Stomach smooth muscle (tissue), 2 donors: ENCODE results near the gene ADAMTS2.

Experiments
- H3K27ac ChIP-seq: one replicate; pipeline ENCODE4 v1.7.0; 2013; ENCODE audit warnings: mild to moderate bottlenecking, low read length, inconsistent platforms
- H3K27me3 ChIP-seq, 2 donors: one replicate each; pipeline ENCODE4 v1.7.0; 2013; ENCODE audit warnings: low read length in 2 of 2; ENCODE audit not compliant: insufficient read depth in 2 of 2, control insufficient read depth in 1 of 2
- H3K36me3 ChIP-seq, 2 donors: one replicate each; pipeline ENCODE4 v1.7.0; 2013; ENCODE audit warnings: low read length in 2 of 2; ENCODE audit not compliant: control insufficient read depth in 2 of 2, insufficient read depth in 2 of 2
- H3K4me1 ChIP-seq: one replicate; pipeline ENCODE4 v1.7.0; 2013; ENCODE audit warnings: low read length; ENCODE audit not compliant: control insufficient read depth, insufficient read depth
- H3K4me3 ChIP-seq, 2 donors: one replicate each; pipeline ENCODE4 v1.7.0; 2013; ENCODE audit warnings: low read length in 2 of 2
- H3K9ac ChIP-seq, 2 donors: one replicate each; pipeline ENCODE4 v1.7.0; 2013; ENCODE audit warnings: low read length in 2 of 2, mild to moderate bottlenecking in 1 of 2
- H3K9me3 ChIP-seq, 2 donors: one replicate each; pipeline ENCODE4 v1.7.0; 2013; ENCODE audit warnings: low read length in 2 of 2; ENCODE audit not compliant: control insufficient read depth in 2 of 2
- donor health status: healthy.
- donor health status: Pancreatic carcinoma.

ADAMTS2 gene

GRCh38 chr5:179345433-179346321 is at the start of gene ADAMTS2:
Gene ADAMTS2 (minus strand): TSS chr5:179345461. CDS start chr5:179345328, 133 bp downstream.
- Histone ChIP-seq H3K9ac (peak within 1 kb of the TSS; percentile 36 to 41), H3K9me3 (no peaks in the 10 kb centered on the region), H3K27me3 (peaks cover 2 to 4% of the 10 kb centered on the region in 2 donors), H3K27ac (no peak within 1 kb of the TSS), H3K36me3 (no peaks in the 10 kb centered on the region), H3K4me3 (peak within 1 kb of the TSS; percentile 56 to 80), H3K4me1 (peaks cover 23% of the 10 kb centered on the region)

- Histone ChIP-seq H3K4me1 (no peaks in the 10 kb centered on the region), H3K9ac (no peak overlapping the region), H3K36me3 (no peaks in the 10 kb centered on the region), H3K27me3 (no peaks in the 10 kb centered on the region), H3K4me3 (no peak overlapping the region), H3K27ac (no peak overlapping the region), H3K9me3 (peaks cover 12 to 13% of the 10 kb centered on the region in 2 donors)
Measured at GRCh38 chr5:179393078-179393477, 47.8 kb upstream of the ADAMTS2 start.

- H3K36me3 ChIP-seq = no peaks in the 10 kb centered on the region
- no peaks in the 10 kb centered on the region for H3K4me1 ChIP-seq
- H3K9ac ChIP-seq = no peak overlapping the region
- peaks cover 0 to 2% of the 10 kb centered on the region in 2 donors for H3K27me3 ChIP-seq
- peaks cover 7 to 9% of the 10 kb centered on the region in 2 donors for H3K9me3 ChIP-seq
- no peak overlapping the region for H3K4me3 ChIP-seq
- no peak overlapping the region for H3K27ac ChIP-seq
Measured at GRCh38 chr5:179387151-179388110, 42.2 kb upstream of the ADAMTS2 start.

GRCh38 chr5:179385914-179386313 is 40.7 kb upstream of the ADAMTS2 start:
- no peak overlapping the region for H3K27ac ChIP-seq

GRCh38 chr5:179382486-179382885 is 37.2 kb upstream of the ADAMTS2 start:
- Histone ChIP-seq H3K27me3 (no peaks in the 10 kb centered on the region), H3K36me3 (no peaks in the 10 kb centered on the region), H3K4me1 (no peaks in the 10 kb centered on the region), H3K9me3 (no peaks in the 10 kb centered on the region), H3K9ac (no peak overlapping the region), H3K4me3 (no peak overlapping the region), H3K27ac (no peak overlapping the region)

More at GRCh38 chr5:179385914-179386313, 40.7 kb upstream of the ADAMTS2 start:
- peaks cover 7 to 9% of the 10 kb centered on the region in 2 donors for H3K9me3 ChIP-seq
- H3K9ac ChIP-seq = no peak overlapping the region
- no peak overlapping the region for H3K4me3 ChIP-seq
- peaks cover 0 to 2% of the 10 kb centered on the region in 2 donors for H3K27me3 ChIP-seq
- no peaks in the 10 kb centered on the region for H3K36me3 ChIP-seq
- no peaks in the 10 kb centered on the region for H3K4me1 ChIP-seq

GRCh38 chr5:179381691-179382090 is 36.4 kb upstream of the ADAMTS2 start:
- Histone ChIP-seq H3K36me3 (no peaks in the 10 kb centered on the region), H3K4me1 (no peaks in the 10 kb centered on the region), H3K4me3 (no peak overlapping the region), H3K27me3 (no peaks in the 10 kb centered on the region), H3K9me3 (no peaks in the 10 kb centered on the region), H3K27ac (no peak overlapping the region), H3K9ac (no peak overlapping the region)

- no peaks in the 10 kb centered on the region for H3K9me3 ChIP-seq
- H3K36me3 ChIP-seq = no peaks in the 10 kb centered on the region
- H3K4me3 ChIP-seq = no peak overlapping the region
- H3K9ac ChIP-seq = no peak overlapping the region
- H3K27ac ChIP-seq = no peak overlapping the region
- H3K4me1 ChIP-seq = no peaks in the 10 kb centered on the region
- H3K27me3 ChIP-seq = no peaks in the 10 kb centered on the region
Measured at GRCh38 chr5:179380211-179381035, 35.2 kb upstream of the ADAMTS2 start.

GRCh38 chr5:179379321-179379890 is 34.1 kb upstream of the ADAMTS2 start:
- Histone ChIP-seq H3K27me3 (no peaks in the 10 kb centered on the region), H3K27ac (no peak overlapping the region), H3K36me3 (no peaks in the 10 kb centered on the region), H3K9me3 (no peaks in the 10 kb centered on the region), H3K9ac (no peak overlapping the region), H3K4me1 (no peaks in the 10 kb centered on the region), H3K4me3 (no peak overlapping the region)

- Histone ChIP-seq H3K36me3 (no peaks in the 10 kb centered on the region), H3K4me3 (no peak overlapping the region), H3K27ac (no peak overlapping the region), H3K27me3 (no peaks in the 10 kb centered on the region), H3K4me1 (no peaks in the 10 kb centered on the region), H3K9ac (no peak overlapping the region), H3K9me3 (no peaks in the 10 kb centered on the region)
Measured at GRCh38 chr5:179378441-179379271, 33.4 kb upstream of the ADAMTS2 start.
